ENCODE measurements around the gene RAPGEF5.

RAPGEF5 gene

GRCh38 chr7:22346383-22347107 lies 10.4 kb downstream of the RAPGEF5 start:
- DNase-seq, result no peak

- DNase-seq, result no peak
Measured at GRCh38 chr7:22344655-22345054, 12.3 kb downstream of the RAPGEF5 start.

- no peak for DNase-seq
Measured at GRCh38 chr7:22343612-22344011, 13.3 kb downstream of the RAPGEF5 start.

GRCh38 chr7:22343071-22343470 lies 13.9 kb downstream of the RAPGEF5 start:
- no peak for DNase-seq

GRCh38 chr7:22339725-22340390 lies 17.1 kb downstream of the RAPGEF5 start:
- DNase-seq, result no peak

- DNase-seq, result no peak
Measured at GRCh38 chr7:22338877-22339276, 18.1 kb downstream of the RAPGEF5 start.

- DNase-seq, result no peak
Measured at GRCh38 chr7:22338411-22338810, 18.5 kb downstream of the RAPGEF5 start.

GRCh38 chr7:22333680-22334141 lies 23.2 kb downstream of the RAPGEF5 start:
- DNase-seq, result no peak

GRCh38 chr7:22332461-22332870 lies 24.5 kb downstream of the RAPGEF5 start:
- DNase-seq, result no peak

- no peak for DNase-seq
Measured at GRCh38 chr7:22331704-22332103, 25.2 kb downstream of the RAPGEF5 start.

- DNase-seq, result no peak
Measured at GRCh38 chr7:22330903-22331302, 26.1 kb downstream of the RAPGEF5 start.

- no peak for DNase-seq
Measured at GRCh38 chr7:22329816-22330524, 27.0 kb downstream of the RAPGEF5 start.

- no peak for DNase-seq
Measured at GRCh38 chr7:22326181-22326580, 30.8 kb downstream of the RAPGEF5 start.

GRCh38 chr7:22325671-22326070 lies 31.3 kb downstream of the RAPGEF5 start:
- DNase-seq, result no peak

GRCh38 chr7:22323714-22324113 lies 33.2 kb downstream of the RAPGEF5 start:
- no peak for DNase-seq

GRCh38 chr7:22320416-22320815 lies 36.5 kb downstream of the RAPGEF5 start:
- no peak for DNase-seq

- DNase-seq, result no peak
Measured at GRCh38 chr7:22319424-22320403, 37.2 kb downstream of the RAPGEF5 start.

- DNase-seq, result no peak
Measured at GRCh38 chr7:22318376-22318775, 38.6 kb downstream of the RAPGEF5 start.

GRCh38 chr7:22317632-22318031 lies 39.3 kb downstream of the RAPGEF5 start:
- DNase-seq, result no peak

GRCh38 chr7:22316914-22317313 lies 40.0 kb downstream of the RAPGEF5 start:
- DNase-seq, result no peak

- DNase-seq, result no peak
Measured at GRCh38 chr7:22307816-22308215, 49.1 kb downstream of the RAPGEF5 start.

- no peak for DNase-seq
Measured at GRCh38 chr7:22305706-22306105, 51.2 kb downstream of the RAPGEF5 start.

Measured in CD4-positive, alpha-beta T cell treated with Interleukin-4 for 1 hour (primary cell).